ENCODE measurements around the gene OPCML.

GRCh38 chr11:132941024-132941646 lies 591.2 kb downstream of the OPCML start:
- TF ChIP-seq CTCF (IDR thresholded peaks at IDR 0.05; ENCODE audit: low read length) (peak; percentile 57), EZH2 (IDR thresholded peaks at IDR 0.05; ENCODE audit: borderline replicate concordance, low read length) (no peak)

All from OCI-LY1 (cell line).